Aorta (tissue), 5 donors: ENCODE data around the gene CYP46A1. TPM values are rescaled to one million over a fixed set of nuclear protein-coding genes. Genes with fewer than 3 reads are reported as not detected.

Experiments used
- ATAC-seq: fragments of 200-7000 bp; cut with Tn5 transposase; one replicate; pipeline ENCODE4 v1.9.1; 2022; ENCODE audit warnings: moderate library complexity; ENCODE audit not compliant: low FRiP score
- DNase-seq, 2 donors: peaks; one replicate each; pipeline ENCODE4 v3.0.0-alpha.2; 2020
- H3K27ac ChIP-seq, 2 donors: one replicate each; pipeline ENCODE4 v1.5.1; 2013; ENCODE audit warnings: low read length in 2 of 2, mild to moderate bottlenecking in 2 of 2, moderate library complexity in 2 of 2, control low read depth in 1 of 2, inconsistent platforms in 1 of 2, low read depth in 1 of 2
- H3K27me3 ChIP-seq, 2 donors: one replicate each; pipeline ENCODE4 v1.6.1; 2013; ENCODE audit warnings: control low read depth in 1 of 2, low read length in 1 of 2, mild to moderate bottlenecking in 1 of 2, moderate library complexity in 1 of 2; ENCODE audit not compliant: insufficient read depth in 2 of 2, control insufficient read depth in 1 of 2
- H3K36me3 ChIP-seq, 2 donors: one replicate each; pipeline ENCODE4 v1.6.1; 2013; ENCODE audit warnings: control low read depth in 1 of 2, low read length in 1 of 2, mild to moderate bottlenecking in 1 of 2; ENCODE audit not compliant: insufficient read depth in 2 of 2, control insufficient read depth in 1 of 2
- H3K4me1 ChIP-seq, 2 donors: one replicate each; pipeline ENCODE4 v1.6.1; 2013; ENCODE audit warnings: low read length in 2 of 2, control low read depth in 1 of 2, mild to moderate bottlenecking in 1 of 2, moderate library complexity in 1 of 2; ENCODE audit not compliant: insufficient read depth in 2 of 2, control insufficient read depth in 1 of 2
- H3K4me3 ChIP-seq, 2 donors: one replicate each; pipeline ENCODE4 v1.5.1; 2013; ENCODE audit warnings: low read length in 2 of 2, control low read depth in 1 of 2, mild to moderate bottlenecking in 1 of 2
- H3K9me3 ChIP-seq: one replicate; pipeline ENCODE4 v1.6.1; 2013; ENCODE audit warnings: mild to moderate bottlenecking, low read length; ENCODE audit not compliant: control insufficient read depth
- WGBS, 2 donors: extraction: QIAGEN DNeasy Blood & Tissue Kit; methylation state at CpG; one replicate each; pipeline ENCODE4 v1.1.7; 2013; 5-methylcytosine and 5-hydroxymethylcytosine counted together
- intact Hi-C, 2 donors: fragments of 100-400 bp; cut with DNase I; formaldehyde crosslinking; loops; one replicate each; pipeline versions ENCODE4 v1.14.2 to v1.15.0; 2022
- polyA plus RNA-seq, 2 donors: library from polyadenylated mRNA; stranded (reverse); fragments of 200-250 nt; gene quantifications; one replicate each; pipeline ENCODE4 v1.2.3, GENCODE V29; 2013
- total RNA-seq, 2 donors: library from RNA; stranded (reverse); fragmentation: NEBNext Ultra II Directional; extraction: Animal tissue kit (Norgen Biotek cat#: 25700); gene quantifications; one replicate each; pipeline ENCODE4 v1.2.1, GENCODE V29; 2021
- donor health status: healthy with polysubstance abuse.
- donor health status: Bipolar disorder and iron deficiency.
- donor health status: DM: no; HTN: no; CAD: no.
- donor health status: DM: no; HTN: no; CAD: no.
- donor health status: DM: yes; HTN: yes; CAD: no.

Gene CYP46A1
- total and polyA plus RNA-seq, 4 donors: 0.68 to 3.7 (median 0.97) TPM; not detected in 1

GRCh38 chr14:99644723-99645544 is 39.2 kb upstream of the CYP46A1 start, which contains the start of gene HHIPL1:
TSS of gene HHIPL1 (plus strand) at chr14:99645129. CDS start at chr14:99645208, 79 bp downstream.
- intact Hi-C loops: no loop called here
- Histone ChIP-seq H3K4me3 (peak within 1 kb of the TSS; percentile 6 to 24), H3K36me3 (no peaks in the 10 kb centered on the region), H3K27me3 (no peaks in the 10 kb centered on the region), H3K9me3 (no peaks in the 10 kb centered on the region), H3K27ac (no peak within 1 kb of the TSS), H3K4me1 (no peaks in the 10 kb centered on the region)
- ATAC-seq (peak; percentile 48), DNase-seq (no peak)
- WGBS, 2 donors: 8 to 10% methylated on average over 71 to 91 of the region's 91 CpGs

- Histone ChIP-seq H3K4me1 (no peaks in the 10 kb centered on the region), H3K36me3 (no peaks in the 10 kb centered on the region), H3K27ac (no peak overlapping the region), H3K27me3 (no peaks in the 10 kb centered on the region), H3K4me3 (peak overlapping the region in 1 of 2 donors; percentile 6), H3K9me3 (no peaks in the 10 kb centered on the region)
- ATAC-seq (no peak), DNase-seq (no peak)
- 53 to 55% methylated on average over 29 to 32 of the region's 32 CpGs for WGBS, 2 donors
- intact Hi-C loops: no loop called here
Observed at GRCh38 chr14:99645545-99646505, 38.3 kb upstream of the CYP46A1 start.

- intact Hi-C loops: no loop called here
- Histone ChIP-seq H3K36me3 (no peaks in the 10 kb centered on the region), H3K27me3 (no peaks in the 10 kb centered on the region), H3K4me1 (no peaks in the 10 kb centered on the region), H3K27ac (no peak overlapping the region), H3K4me3 (no peak overlapping the region), H3K9me3 (no peaks in the 10 kb centered on the region)
- ATAC-seq (peak; percentile 3), DNase-seq (peak in 1 of 2 donors; percentile 59)
- 20 to 23% methylated on average over 7 of the region's 7 CpGs for WGBS, 2 donors
Observed at GRCh38 chr14:99647411-99647810, 36.7 kb upstream of the CYP46A1 start.

- intact Hi-C loops: no loop called here
- Histone ChIP-seq H3K27ac (no peak overlapping the region), H3K9me3 (no peaks in the 10 kb centered on the region), H3K36me3 (no peaks in the 10 kb centered on the region), H3K4me3 (no peak overlapping the region), H3K27me3 (no peaks in the 10 kb centered on the region), H3K4me1 (no peaks in the 10 kb centered on the region)
- ATAC-seq (no peak), DNase-seq (no peak)
- 87 to 88% methylated on average over 8 of the region's 8 CpGs for WGBS, 2 donors
Observed at GRCh38 chr14:99648027-99648784, 35.9 kb upstream of the CYP46A1 start.

GRCh38 chr14:99649219-99649618 is 34.9 kb upstream of the CYP46A1 start:
- ATAC-seq (no peak), DNase-seq (no peak)
- H3K4me1 ChIP-seq: no peaks in the 10 kb centered on the region
- H3K27ac ChIP-seq: no peak overlapping the region
- H3K9me3 ChIP-seq: no peaks in the 10 kb centered on the region
- H3K36me3 ChIP-seq: no peaks in the 10 kb centered on the region
- WGBS, 2 donors: 90 to 93% methylated on average over 8 of the region's 8 CpGs
- no peak overlapping the region for H3K4me3 ChIP-seq
- H3K27me3 ChIP-seq: no peaks in the 10 kb centered on the region
- intact Hi-C loops: no loop called here

- Histone ChIP-seq H3K27ac (no peak overlapping the region), H3K36me3 (no peaks in the 10 kb centered on the region), H3K4me1 (no peaks in the 10 kb centered on the region), H3K9me3 (no peaks in the 10 kb centered on the region), H3K27me3 (no peaks in the 10 kb centered on the region), H3K4me3 (no peak overlapping the region)
- DNase-seq (no peak), ATAC-seq (no peak)
- 91 to 94% methylated on average over 8 of the region's 8 CpGs for WGBS, 2 donors
- intact Hi-C loops: no loop called here
Observed at GRCh38 chr14:99649643-99650042, 34.5 kb upstream of the CYP46A1 start.

- no peaks in the 10 kb centered on the region for H3K36me3 ChIP-seq
- H3K27me3 ChIP-seq: no peaks in the 10 kb centered on the region
- 71 to 86% methylated on average over 9 of the region's 9 CpGs for WGBS, 2 donors
- intact Hi-C loops: no loop called here
- H3K27ac ChIP-seq: no peak overlapping the region
- no peaks in the 10 kb centered on the region for H3K9me3 ChIP-seq
- H3K4me3 ChIP-seq: no peak overlapping the region
- DNase-seq (no peak), ATAC-seq (no peak)
- H3K4me1 ChIP-seq: no peaks in the 10 kb centered on the region
Observed at GRCh38 chr14:99650189-99650588, 33.9 kb upstream of the CYP46A1 start.

GRCh38 chr14:99651953-99652746 is 31.9 kb upstream of the CYP46A1 start:
- intact Hi-C loops: no loop called here
- no peaks in the 10 kb centered on the region for H3K9me3 ChIP-seq
- no peak overlapping the region for H3K4me3 ChIP-seq
- H3K4me1 ChIP-seq: no peaks in the 10 kb centered on the region
- H3K36me3 ChIP-seq: no peaks in the 10 kb centered on the region
- DNase-seq (no peak), ATAC-seq (no peak)
- WGBS, 2 donors: 94 to 95% methylated on average over 32 of the region's 32 CpGs
- no peak overlapping the region for H3K27ac ChIP-seq
- no peaks in the 10 kb centered on the region for H3K27me3 ChIP-seq
